Neural progenitor cell (in vitro differentiated cells): Measurements from ENCODE around the gene LMAN1. TPM values are rescaled to one million over a fixed set of nuclear protein-coding genes. Genes with fewer than 3 reads are reported as not detected.
A peak's percentile ranks its signal among the peaks of the same experiment; 100 is the strongest.

Experiments used
- DNase-seq: peaks from one replicate; pipeline ENCODE4 v3.0.0-alpha.2; 2016; ENCODE audit warnings: low spot score
- H2AFZ ChIP-seq: fragments of 200-600 bp; sonication (generic); replicated peaks from 2 replicates; pipeline ENCODE4 v1.6.1; 2016; ENCODE audit warnings: antibody characterized with exemption
- H3F3A ChIP-seq: fragments of 200-600 bp; sonication (generic); 2 replicates; pipeline ENCODE4 v1.6.1; 2016; ENCODE audit warnings: antibody characterized with exemption, low read depth
- H3K27ac ChIP-seq: fragments of 200-600 bp; sonication (generic); 2 replicates; pipeline ENCODE4 v1.5.1; 2016; ENCODE audit warnings: mild to moderate bottlenecking
- H3K27me3 ChIP-seq: fragments of 200-600 bp; sonication (generic); 2 replicates; pipeline ENCODE4 v1.6.1; 2016; ENCODE audit warnings: mild to moderate bottlenecking, moderate library complexity
- H3K36me3 ChIP-seq: fragments of 200-600 bp; sonication (generic); 2 replicates; pipeline ENCODE4 v1.5.1; 2016
- H3K4me1 ChIP-seq: fragments of 200-600 bp; sonication (generic); 2 replicates; pipeline ENCODE4 v1.6.1; 2016; ENCODE audit warnings: mixed run types
- H3K4me2 ChIP-seq: fragments of 200-600 bp; sonication (generic); 2 replicates; pipeline ENCODE4 v1.6.1; 2016
- H3K4me3 ChIP-seq: fragments of 200-600 bp; sonication (generic); 2 replicates; pipeline ENCODE4 v1.5.1; 2016
- H3K79me2 ChIP-seq: fragments of 200-600 bp; sonication (generic); 2 replicates; pipeline ENCODE4 v1.6.1; 2016; ENCODE audit warnings: low read depth
- H3K9ac ChIP-seq: fragments of 200-600 bp; sonication (generic); 2 replicates; pipeline ENCODE4 v1.6.1; 2016
- H3K9me3 ChIP-seq: fragments of 200-600 bp; sonication (generic); 2 replicates; pipeline ENCODE4 v1.5.1; 2016; ENCODE audit warnings: low read depth
- H4K20me1 ChIP-seq: fragments of 200-600 bp; sonication (generic); 2 replicates; pipeline ENCODE4 v1.6.1; 2016; ENCODE audit warnings: low read depth
- H3K27ac Mint-ChIP-seq: 3 replicates; pipeline ENCODE4 v1.8.0; 2021; ENCODE audit warnings: mixed read lengths
- H3K27me3 Mint-ChIP-seq: 2 replicates; pipeline ENCODE4 v1.8.0; 2022; ENCODE audit warnings: low read depth, mild to moderate bottlenecking, inconsistent platforms, moderate library complexity, mixed read lengths; ENCODE audit not compliant: insufficient read depth
- H3K36me3 Mint-ChIP-seq: 3 replicates; pipeline ENCODE4 v1.8.0; 2021; ENCODE audit warnings: mixed read lengths
- H3K4me1 Mint-ChIP-seq: 3 replicates; pipeline ENCODE4 v1.8.0; 2021; ENCODE audit warnings: mixed read lengths
- H3K4me3 Mint-ChIP-seq: 3 replicates; pipeline ENCODE4 v1.8.0; 2021; ENCODE audit warnings: mild to moderate bottlenecking, moderate library complexity, mixed read lengths
- H3K9me3 Mint-ChIP-seq: 3 replicates; pipeline ENCODE4 v1.8.0; 2020; ENCODE audit warnings: mixed read lengths
- EZH2 ChIP-seq: fragments of 200-600 bp; sonication (generic); IDR thresholded peaks from 2 replicates; pipeline ENCODE4 v1.6.1; 2017; ENCODE audit warnings: antibody characterized with exemption, mild to moderate bottlenecking, moderate library complexity
- EZH2phosphoT487 ChIP-seq: fragments of 200-600 bp; sonication (generic); IDR thresholded peaks from 2 replicates; pipeline ENCODE4 v1.6.1; 2017; ENCODE audit warnings: antibody characterized with exemption
- total RNA-seq: library from RNA; depleted of rRNA; stranded (reverse); fragments of >200 nt; gene quantifications from 2 replicates; pipeline ENCODE4 v1.2.3, GENCODE V29; 2015; ENCODE audit warnings: low replicate concordance
- TF ChIP-seq, protein P1 (sequence below): fragments of 200-600 bp; sonication (generic); IDR thresholded peaks from 2 replicates; pipeline ENCODE4 v1.5.1; 2017; ENCODE audit warnings: antibody characterized with exemption, mild to moderate bottlenecking

The LMAN1 gene
- total RNA-seq, 1 donor from 2014 or later = 338 TPM

DNA sequence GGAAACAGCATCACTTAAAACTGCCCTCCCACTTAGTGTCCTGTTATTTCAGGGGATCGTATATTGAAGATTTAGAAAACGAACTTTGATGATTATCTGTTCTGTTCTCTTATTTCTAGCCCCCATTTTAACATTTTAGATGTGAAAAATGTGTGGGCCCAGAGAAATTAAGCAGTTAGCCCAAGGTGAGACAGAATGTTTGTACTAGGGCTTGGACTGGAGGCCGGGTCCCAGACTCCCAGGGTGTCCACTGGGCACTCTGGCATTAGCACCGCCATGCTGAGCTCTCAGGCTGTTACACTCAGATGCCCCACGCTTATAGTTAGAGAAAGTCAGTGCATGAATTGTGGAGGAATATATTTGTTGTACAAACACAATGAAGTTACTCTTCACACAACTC, 80.3 kb downstream of the LMAN1 start:
- H3K79me2 ChIP-seq = no peaks in the 10 kb centered on the region

More for the DNA sequence above, 80.3 kb downstream of the LMAN1 start:
- no peak overlapping the region for H3K27ac Mint-ChIP-seq
- H3K27ac ChIP-seq = no peak overlapping the region
- no peak overlapping the region for H3K4me3 Mint-ChIP-seq
- peak overlapping the region; percentile 18 for H3K4me2 ChIP-seq
- no peaks in the 10 kb centered on the region for H3K36me3 ChIP-seq
- no peak overlapping the region for H2AFZ ChIP-seq
- H4K20me1 ChIP-seq = peaks cover 14% of the 10 kb centered on the region
- DNase-seq = no peak
- H3K4me3 ChIP-seq = no peak overlapping the region
- H3K4me1 Mint-ChIP-seq = peaks cover 26% of the 10 kb centered on the region
- peaks cover 35% of the 10 kb centered on the region for H3F3A ChIP-seq
- H3K27me3 ChIP-seq = peaks cover 81% of the 10 kb centered on the region
- H3K9ac ChIP-seq = no peak overlapping the region
- peaks cover 1% of the 10 kb centered on the region for H3K36me3 Mint-ChIP-seq
- H3K27me3 Mint-ChIP-seq = peaks cover 50% of the 10 kb centered on the region
- H3K9me3 ChIP-seq = no peaks in the 10 kb centered on the region
- H3K4me1 ChIP-seq = peaks cover 48% of the 10 kb centered on the region
- no peaks in the 10 kb centered on the region for H3K9me3 Mint-ChIP-seq
- TF ChIP-seq EZH2 (no peak), EZH2phosphoT487 (no peak)
- TF ChIP-seq, protein P1, sequence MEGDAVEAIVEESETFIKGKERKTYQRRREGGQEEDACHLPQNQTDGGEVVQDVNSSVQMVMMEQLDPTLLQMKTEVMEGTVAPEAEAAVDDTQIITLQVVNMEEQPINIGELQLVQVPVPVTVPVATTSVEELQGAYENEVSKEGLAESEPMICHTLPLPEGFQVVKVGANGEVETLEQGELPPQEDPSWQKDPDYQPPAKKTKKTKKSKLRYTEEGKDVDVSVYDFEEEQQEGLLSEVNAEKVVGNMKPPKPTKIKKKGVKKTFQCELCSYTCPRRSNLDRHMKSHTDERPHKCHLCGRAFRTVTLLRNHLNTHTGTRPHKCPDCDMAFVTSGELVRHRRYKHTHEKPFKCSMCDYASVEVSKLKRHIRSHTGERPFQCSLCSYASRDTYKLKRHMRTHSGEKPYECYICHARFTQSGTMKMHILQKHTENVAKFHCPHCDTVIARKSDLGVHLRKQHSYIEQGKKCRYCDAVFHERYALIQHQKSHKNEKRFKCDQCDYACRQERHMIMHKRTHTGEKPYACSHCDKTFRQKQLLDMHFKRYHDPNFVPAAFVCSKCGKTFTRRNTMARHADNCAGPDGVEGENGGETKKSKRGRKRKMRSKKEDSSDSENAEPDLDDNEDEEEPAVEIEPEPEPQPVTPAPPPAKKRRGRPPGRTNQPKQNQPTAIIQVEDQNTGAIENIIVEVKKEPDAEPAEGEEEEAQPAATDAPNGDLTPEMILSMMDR = no peak

Other genes starting within 250 kb of the LMAN1 start
- gene SEC11C, start 219.4 kb downstream of the LMAN1 start, total RNA-seq = 26.7 and 53.4 TPM in 2 replicates
- 2.1 TPM in 1 of 2 replicates, not detected in the other for gene GRP, start 139.1 kb downstream of the LMAN1 start, total RNA-seq
- 20.7 and 78.1 TPM in 2 replicates for gene RAX, start 85.8 kb downstream of the LMAN1 start, total RNA-seq
- gene CPLX4, start 40.6 kb downstream of the LMAN1 start, total RNA-seq = 0.12 and 2.2 TPM in 2 replicates